IMR-90 (cell line): ENCODE data around the gene FAM131C. TPM values are rescaled to one million over a fixed set of nuclear protein-coding genes. Genes with fewer than 3 reads are reported as not detected.
A peak's percentile ranks its signal among the peaks of the same experiment; 100 is the strongest.

Experiments used
- ATAC-seq: fragments of 200-7000 bp; cut with Tn5 transposase; 2 replicates; pipeline ENCODE4 v1.9.1; 2020; ENCODE audit warnings: low read depth, mild to moderate bottlenecking, moderate library complexity
- BruUV-seq: library from RNA; stranded (reverse); fragments of 400-500 nt; replicated peaks from 2 replicates; lab custom pipeline; 2021; lab: Mats Ljungman, UMichigan
- CTCF ChIA-PET: fragments of 300-600 bp; formaldehyde crosslinking; extraction: SDS; loops from one replicate; lab custom pipeline; 2021; ENCODE audit warnings: antibody characterized with exemption; lab: Yijun Ruan, JAX
- POLR2A ChIA-PET: fragments of 300-600 bp; sonication (Branson Sonifier 250); formaldehyde crosslinking; loops from one replicate; lab custom pipeline; 2022; ENCODE audit warnings: antibody characterized with exemption; ENCODE audit not compliant: unreplicated experiment; lab: Charles Lee
- DNase-seq: peaks from one replicate; pipeline ENCODE4 v3.0.0; 2013
- H2AFZ ChIP-seq: replicated peaks from 2 replicates; pipeline ENCODE3; 2013; ENCODE audit warnings: low read length, mild to moderate bottlenecking; ENCODE audit not compliant: poor library complexity
- H2AK5ac ChIP-seq: 2 replicates; pipeline ENCODE4 v1.6.1; 2013; ENCODE audit warnings: low read depth, low read length, inconsistent platforms
- H2AK9ac ChIP-seq: replicated peaks from 2 replicates; pipeline ENCODE3; 2013; ENCODE audit warnings: mild to moderate bottlenecking, low read depth, low read length, moderate library complexity; ENCODE audit not compliant: poor library complexity
- H2BK120ac ChIP-seq: 2 replicates; pipeline ENCODE4 v1.6.1; 2013; ENCODE audit warnings: low read depth, low read length, inconsistent platforms
- H2BK15ac ChIP-seq: 3 replicates; pipeline ENCODE4 v1.6.1; 2013; ENCODE audit warnings: low read depth, low read length, inconsistent platforms
- H2BK20ac ChIP-seq: 2 replicates; pipeline ENCODE4 v1.6.1; 2013; ENCODE audit warnings: low read depth, mild to moderate bottlenecking, inconsistent platforms, low read length, moderate library complexity
- H2BK5ac ChIP-seq: 2 replicates; pipeline ENCODE4 v1.6.1; 2013; ENCODE audit warnings: mild to moderate bottlenecking, low read depth, low read length, inconsistent platforms; ENCODE audit not compliant: poor library complexity, severe bottlenecking
- H3K14ac ChIP-seq: replicated peaks from 2 replicates; pipeline ENCODE4 v1.6.1; 2013; ENCODE audit warnings: low read depth, low read length, inconsistent platforms
- H3K18ac ChIP-seq: 2 replicates; pipeline ENCODE4 v1.6.1; 2013; ENCODE audit warnings: low read depth, low read length, control low read depth
- H3K23ac ChIP-seq: 2 replicates; pipeline ENCODE4 v1.6.1; 2013; ENCODE audit warnings: low read depth, low read length, inconsistent platforms
- H3K27ac ChIP-seq: 2 replicates; pipeline ENCODE4 v1.5.1; 2013; ENCODE audit warnings: mild to moderate bottlenecking, control low read depth, low read length; ENCODE audit not compliant: insufficient read depth
- H3K27me3 ChIP-seq: 2 replicates; pipeline ENCODE4 v1.6.1; 2013; ENCODE audit warnings: low read length; ENCODE audit not compliant: control insufficient read depth, insufficient read depth
- H3K36me3 ChIP-seq: 2 replicates; pipeline ENCODE4 v1.6.1; 2013; ENCODE audit warnings: low read length, mixed read lengths; ENCODE audit not compliant: control insufficient read depth, insufficient read depth
- H3K4ac ChIP-seq: 2 replicates; pipeline ENCODE4 v1.6.1; 2013; ENCODE audit warnings: low read depth, low read length, inconsistent platforms
- H3K4me1 ChIP-seq: 2 replicates; pipeline ENCODE4 v1.6.1; 2013; ENCODE audit warnings: low read length, mixed read lengths; ENCODE audit not compliant: control insufficient read depth, insufficient read depth
- H3K4me2 ChIP-seq: 2 replicates; pipeline ENCODE4 v1.6.1; 2013; ENCODE audit warnings: low read depth, mild to moderate bottlenecking, control low read depth, low read length, moderate library complexity
- H3K4me3 ChIP-seq: 2 replicates; pipeline ENCODE4 v1.5.1; 2013; ENCODE audit warnings: low read depth, mild to moderate bottlenecking, control low read depth, low read length, moderate library complexity; ENCODE audit not compliant: insufficient read depth
- H3K56ac ChIP-seq: 2 replicates; pipeline ENCODE4 v1.6.1; 2013; ENCODE audit warnings: low read length, inconsistent platforms; ENCODE audit not compliant: insufficient read depth; ENCODE audit errors: extremely low read depth
- H3K79me1 ChIP-seq, 2 experiments: 2 replicates each; pipeline ENCODE4 v1.6.1; 2013; ENCODE audit warnings: low read length in 2 of 2, inconsistent platforms in 1 of 2, low read depth in 1 of 2
- H3K9ac ChIP-seq: 2 replicates; pipeline ENCODE4 v1.6.1; 2013; ENCODE audit warnings: low read depth, low read length, control low read depth
- H3K9me1 ChIP-seq: 2 replicates; pipeline ENCODE4 v1.6.1; 2013; ENCODE audit warnings: low read length, inconsistent platforms; ENCODE audit not compliant: insufficient read depth
- H3K9me3 ChIP-seq: 2 replicates; pipeline ENCODE4 v1.6.1; 2013; ENCODE audit warnings: low read length; ENCODE audit not compliant: control insufficient read depth, insufficient read depth
- H4K20me1 ChIP-seq: 2 replicates; pipeline ENCODE4 v1.6.1; 2013; ENCODE audit warnings: low read length, inconsistent platforms; ENCODE audit not compliant: insufficient read depth
- H4K5ac ChIP-seq: 2 replicates; pipeline ENCODE4 v1.6.1; 2013; ENCODE audit warnings: mild to moderate bottlenecking, low read depth, low read length, control low read depth
- H4K8ac ChIP-seq, 2 experiments: 2 replicates each; pipeline ENCODE4 v1.6.1; 2013; ENCODE audit warnings: low read depth in 2 of 2, low read length in 2 of 2, control low read depth in 1 of 2, inconsistent platforms in 1 of 2
- H4K91ac ChIP-seq: 2 replicates; pipeline ENCODE4 v1.6.1; 2013; ENCODE audit warnings: low read depth, low read length, inconsistent platforms; ENCODE audit not compliant: insufficient read depth
- BHLHE40 ChIP-seq: fragments of 150-350 bp; IDR thresholded peaks from 2 replicates; pipeline ENCODE4 v1.6.1; 2016; ENCODE audit warnings: mild to moderate bottlenecking, low read depth, low read length
- CEBPB ChIP-seq: IDR thresholded peaks from 2 replicates; pipeline ENCODE4 v1.6.1; 2012; ENCODE audit warnings: low read depth, low read length, improper control_type of control experiment
- CHD1 ChIP-seq: IDR thresholded peaks from 2 replicates; pipeline ENCODE4 v1.6.1; 2012; ENCODE audit warnings: low read depth, low read length, improper control_type of control experiment
- ELK1 ChIP-seq: fragments of 150-350 bp; IDR thresholded peaks from 2 replicates; pipeline ENCODE4 v1.6.1; 2016; ENCODE audit warnings: low read depth, mild to moderate bottlenecking, low read length, moderate library complexity, borderline replicate concordance
- FOS ChIP-seq: fragments of 150-350 bp; IDR thresholded peaks from 2 replicates; pipeline ENCODE4 v1.6.1; 2016; ENCODE audit warnings: low read depth, low read length
- MAFK ChIP-seq: IDR thresholded peaks from 2 replicates; pipeline ENCODE4 v1.6.1; 2012; ENCODE audit warnings: low read depth, low read length, improper control_type of control experiment
- MAZ ChIP-seq: IDR thresholded peaks from 2 replicates; pipeline ENCODE4 v1.6.1; 2012; ENCODE audit warnings: low read depth, mild to moderate bottlenecking, low read length, improper control_type of control experiment, moderate library complexity, borderline replicate concordance
- MXI1 ChIP-seq: IDR thresholded peaks from 2 replicates; pipeline ENCODE4 v1.6.1; 2012; ENCODE audit warnings: low read depth, mild to moderate bottlenecking, low read length, moderate library complexity, borderline replicate concordance
- NFE2L2 ChIP-seq: fragments of 150-350 bp; IDR thresholded peaks from 2 replicates; pipeline ENCODE4 v1.6.1; 2016; ENCODE audit warnings: low read depth, mild to moderate bottlenecking, low read length
- POLR2A ChIP-seq: IDR thresholded peaks from 2 replicates; pipeline ENCODE4 v1.6.1; 2012; ENCODE audit warnings: mild to moderate bottlenecking, low read depth, low read length
- RAD21 ChIP-seq: IDR thresholded peaks from 2 replicates; pipeline ENCODE4 v1.6.1; 2012; ENCODE audit warnings: low read length, improper control_type of control experiment
- RCOR1 ChIP-seq: IDR thresholded peaks from 2 replicates; pipeline ENCODE4 v1.6.1; 2012; ENCODE audit warnings: mild to moderate bottlenecking, low read length, improper control_type of control experiment; ENCODE audit not compliant: insufficient replicate concordance
- RFX5 ChIP-seq: IDR thresholded peaks from 2 replicates; pipeline ENCODE4 v1.8.0; 2012; ENCODE audit warnings: low read depth, mild to moderate bottlenecking, low read length, moderate library complexity
- SMC3 ChIP-seq: fragments of 150-350 bp; IDR thresholded peaks from 2 replicates; pipeline ENCODE4 v1.6.1; 2016; ENCODE audit warnings: low read depth, mild to moderate bottlenecking, antibody characterized with exemption, low read length, moderate library complexity
- WGBS, 2 experiments: methylation state at CpG; one replicate each; pipeline versions ENCODE4 v1.1.5 to v1.1.7; 2013; ENCODE audit warnings: missing lambda C conversion rate in 2 of 2; ENCODE audit not compliant: insufficient read length in 1 of 2; ENCODE audit errors: extremely low coverage in 2 of 2; 5-methylcytosine and 5-hydroxymethylcytosine counted together
- dilution Hi-C: fragments of 300-500 bp; cut with HindIII; formaldehyde crosslinking; loops from one replicate; pipeline ENCODE4 v1.14.3; 2018; ENCODE audit warnings: low sequenced_read_pairs; ENCODE audit not compliant: unreplicated experiment
- in situ Hi-C: fragments of 300-500 bp; cut with MboI; formaldehyde crosslinking; loops from 3 replicates; pipeline ENCODE4 v1.14.3; 2019; ENCODE audit warnings: low sequenced_read_pairs, inconsistent platforms, mixed read lengths
- intact Hi-C: fragments of 100-400 bp; cut with micrococcal nuclease; formaldehyde crosslinking; loops from 2 replicates; pipeline ENCODE4 v1.10.0; 2022
- polyA plus RNA-seq, 3 experiments: library from polyadenylated mRNA; depleted of rRNA; stranded (reverse); fragments of >200 nt; gene quantifications; 2 replicates each; pipeline ENCODE4 v1.2.3, GENCODE V29; 2012; ENCODE audit warnings: low replicate concordance in 1 of 3
- total RNA-seq: library from RNA; depleted of rRNA; stranded (reverse); fragments of >200 nt; gene quantifications from 2 replicates; pipeline ENCODE4 v1.2.3, GENCODE V29; 2012
- TF ChIP-seq, protein P1 (sequence below): fragments of 150-350 bp; IDR thresholded peaks from 2 replicates; pipeline ENCODE4 v1.6.1; 2017; ENCODE audit warnings: mild to moderate bottlenecking, antibody characterized with exemption, low read length, low read depth

The FAM131C gene
- total and polyA plus RNA-seq, 2 of the 4 experiments (the other 2 are of a cell fraction) = 0.18 to 1.0 TPM

DNA sequence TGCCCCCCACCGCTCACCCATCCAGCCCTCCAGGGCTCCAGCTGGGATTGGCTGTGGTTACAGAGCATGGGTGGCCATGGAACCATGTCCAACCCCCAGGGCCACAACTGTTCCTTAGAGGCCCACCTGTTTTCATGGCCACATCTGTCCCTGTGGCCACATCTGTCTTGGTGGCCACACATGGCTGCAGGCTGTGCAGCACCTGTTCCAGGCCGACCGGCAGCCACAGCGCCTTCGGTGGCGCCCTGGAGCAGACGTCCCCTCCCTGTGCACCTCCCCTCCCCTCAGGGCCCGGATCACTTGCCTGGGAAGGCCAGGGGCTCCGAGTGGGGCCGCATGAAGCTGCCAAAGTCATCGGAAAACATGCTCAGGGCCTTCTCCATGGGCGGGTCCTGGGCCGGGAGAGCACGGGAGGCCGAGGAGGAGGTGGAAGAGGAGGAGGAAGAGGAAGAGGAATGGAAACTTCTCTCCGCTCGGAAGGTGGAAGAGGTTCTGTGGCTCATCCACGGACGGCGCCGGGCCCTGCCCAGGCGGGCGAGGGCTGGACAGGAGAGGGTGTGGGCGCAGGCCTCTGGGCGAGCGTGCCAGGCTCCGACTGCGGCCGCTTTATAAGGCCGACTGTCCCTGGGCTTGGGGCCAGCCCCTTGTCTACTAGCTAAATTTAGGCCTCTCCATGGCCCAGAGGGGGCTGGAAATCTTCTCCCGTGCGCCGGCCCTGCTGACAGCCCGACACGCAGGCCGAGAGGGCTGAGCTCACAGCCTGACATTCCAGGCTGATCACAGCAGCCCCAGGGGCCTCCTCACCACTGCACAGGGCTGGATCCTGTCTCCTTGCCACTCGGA, 55.8 kb downstream of the FAM131C start, which contains the start of gene HSPB7:
TSS of gene HSPB7 (minus strand) at position 583 of the 843 bp plus-strand sequence. CDS start at position 503, 80 bp downstream.
- POLR2A ChIA-PET = no interaction called here
- CTCF ChIA-PET = no interaction called here
- TF ChIP-seq NFE2L2 (no peak), RAD21 (no peak), FOS (no peak), MAFK (no peak), BHLHE40 (0 out of 2 replicates have a peak, but pooled peaks have one; percentile 40), MAZ (0 out of 2 replicates have a peak, but pooled peaks have one; percentile 13), ELK1 (no peak), SMC3 (no peak), RFX5 (no peak), MXI1 (peak; percentile 69; the same call in 1 of the 2 replicates), POLR2A (no peak), CHD1 (no peak), RCOR1 (no peak), CEBPB (no peak)
- TF ChIP-seq, protein P1, sequence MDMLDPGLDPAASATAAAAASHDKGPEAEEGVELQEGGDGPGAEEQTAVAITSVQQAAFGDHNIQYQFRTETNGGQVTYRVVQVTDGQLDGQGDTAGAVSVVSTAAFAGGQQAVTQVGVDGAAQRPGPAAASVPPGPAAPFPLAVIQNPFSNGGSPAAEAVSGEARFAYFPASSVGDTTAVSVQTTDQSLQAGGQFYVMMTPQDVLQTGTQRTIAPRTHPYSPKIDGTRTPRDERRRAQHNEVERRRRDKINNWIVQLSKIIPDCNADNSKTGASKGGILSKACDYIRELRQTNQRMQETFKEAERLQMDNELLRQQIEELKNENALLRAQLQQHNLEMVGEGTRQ = no peak

More for the DNA sequence above, 55.8 kb downstream of the FAM131C start, which contains the start of gene HSPB7:
- dilution Hi-C loops = no loop called here
- in situ Hi-C loops = no loop called here
- H2AK5ac ChIP-seq = peak within 1 kb of the TSS; percentile 70
- H3K9me3 ChIP-seq = no peaks in the 10 kb centered on the region
- peak within 1 kb of the TSS; percentile 83 for H2BK120ac ChIP-seq
- ATAC-seq = peak; percentile 75
- no peak within 1 kb of the TSS for H3K56ac ChIP-seq
- H2AFZ ChIP-seq = peak within 1 kb of the TSS; percentile 94
- H3K4me3 ChIP-seq = no peak within 1 kb of the TSS
- H3K27me3 ChIP-seq = no peaks in the 10 kb centered on the region; the same call in 1 of the 2 replicates
- peak within 1 kb of the TSS; percentile 32 for H2BK5ac ChIP-seq
- H2BK15ac ChIP-seq = no peak within 1 kb of the TSS; the same call in 1 of the 3 replicates
- peaks cover 29% of the 10 kb centered on the region for H3K4me1 ChIP-seq
- no peaks in the 10 kb centered on the region for H4K20me1 ChIP-seq
- peak within 1 kb of the TSS; percentile 71 for H3K23ac ChIP-seq
- peak within 1 kb of the TSS; percentile 38; the same call in 1 of the 2 replicates for H3K18ac ChIP-seq
- BruUV-seq = no TSS peak
- H2BK20ac ChIP-seq = peak within 1 kb of the TSS; percentile 69
- peak within 1 kb of the TSS; percentile 75 for H3K4ac ChIP-seq
- peak within 1 kb of the TSS; percentile 46; the same call in 1 of the 2 replicates for H4K91ac ChIP-seq
- peak within 1 kb of the TSS; percentile 62 to 87 for H4K8ac ChIP-seq
- H3K9me1 ChIP-seq = peaks cover 3% of the 10 kb centered on the region
- peak within 1 kb of the TSS; percentile 84 for H2AK9ac ChIP-seq
- WGBS, 2 experiments = 39% methylated on average over 27 of the region's 37 CpGs; no CpG with 5 or more reads in 1 of the 2 experiments
- 0 out of 2 replicates have a peak within 1 kb of the TSS, but pooled peaks have one; percentile 36 for H3K9ac ChIP-seq
- H3K79me1 ChIP-seq = no peaks in the 10 kb centered on the region
- intact Hi-C loops = no loop called here
- H4K5ac ChIP-seq = peak within 1 kb of the TSS; percentile 44
- DNase-seq = peak; percentile 52
- H3K36me3 ChIP-seq = no peaks in the 10 kb centered on the region
- H3K14ac ChIP-seq = peak within 1 kb of the TSS; percentile 86
- H3K4me2 ChIP-seq = no peak within 1 kb of the TSS
- peak within 1 kb of the TSS; percentile 25; the same call in 1 of the 2 replicates for H3K27ac ChIP-seq
